Fibroblast of lung (primary cell): ENCODE results near the gene CFAP206. TPM values are rescaled to one million over a fixed set of nuclear protein-coding genes. Genes with fewer than 3 reads are reported as not detected.

ENCODE experiments used
- DNase-seq, 2 donors: peaks; one replicate each; pipeline versions ENCODE4 v3.0.0 to v3.0.0-alpha.2; 2010; ENCODE audit warnings: low read depth in 2 of 2
- H2AFZ ChIP-seq: 2 replicates; pipeline ENCODE4 v1.5.1; 2012; ENCODE audit warnings: low read length, control low read depth, inconsistent platforms
- H3K27ac ChIP-seq: 2 replicates; pipeline ENCODE4 v1.5.1; 2011; ENCODE audit warnings: low read length, control low read depth; ENCODE audit not compliant: insufficient read depth
- H3K27me3 ChIP-seq: 2 replicates; pipeline ENCODE4 v1.5.1; 2011; ENCODE audit warnings: mild to moderate bottlenecking, low read length; ENCODE audit not compliant: control insufficient read depth, insufficient read depth
- H3K36me3 ChIP-seq: 2 replicates; pipeline ENCODE4 v1.5.1; 2011; ENCODE audit warnings: low read length; ENCODE audit not compliant: control insufficient read depth, insufficient read depth
- H3K4me1 ChIP-seq: 2 replicates; pipeline ENCODE4 v1.5.1; 2011; ENCODE audit warnings: low read length; ENCODE audit not compliant: control insufficient read depth, insufficient read depth; ENCODE audit errors: extremely low read depth
- H3K4me2 ChIP-seq: 2 replicates; pipeline ENCODE4 v1.5.1; 2011; ENCODE audit warnings: low read length, control low read depth; ENCODE audit not compliant: insufficient read depth; ENCODE audit errors: extremely low read depth
- H3K4me3 ChIP-seq, 4 experiments: fragments of 200-600 bp in 1 of 4; sonication (generic) in 1 of 4; replicated peaks in 1 of 4; 2 replicates each; pipeline ENCODE4 v1.5.1; 2011 to 2016; ENCODE audit warnings: low read length in 4 of 4, low read depth in 3 of 4, mild to moderate bottlenecking in 3 of 4, control low read depth in 2 of 4, inconsistent platforms in 1 of 4, mixed read lengths in 1 of 4; ENCODE audit not compliant: insufficient read depth in 1 of 4; ENCODE audit errors: control extremely low read depth in 1 of 4
- H3K79me2 ChIP-seq: 2 replicates; pipeline ENCODE4 v1.5.1; 2012; ENCODE audit warnings: mild to moderate bottlenecking, low read length, inconsistent platforms; ENCODE audit not compliant: control insufficient read depth, insufficient read depth
- H3K9ac ChIP-seq: 2 replicates; pipeline ENCODE4 v1.5.1; 2011; ENCODE audit warnings: mild to moderate bottlenecking, low read length, control low read depth; ENCODE audit not compliant: insufficient read depth
- H3K9me3 ChIP-seq: 2 replicates; pipeline ENCODE4 v1.5.1; 2012; ENCODE audit warnings: low read depth, low read length; ENCODE audit not compliant: control insufficient read depth, insufficient read depth
- H4K20me1 ChIP-seq: 2 replicates; pipeline ENCODE4 v1.5.1; 2011; ENCODE audit warnings: low read length; ENCODE audit not compliant: control insufficient read depth, insufficient read depth; ENCODE audit errors: extremely low read depth
- CTCF ChIP-seq, 2 donors: IDR thresholded peaks in 1 of 2; conservative IDR thresholded peaks in 1 of 2; 1 replicate in 1 of 2; 2 replicates in 1 of 2; pipeline ENCODE4 v1.5.1; 2011 to 2012; ENCODE audit warnings: low read length in 2 of 2, control low read depth in 1 of 2, inconsistent platforms in 1 of 2, low read depth in 1 of 2, mild to moderate bottlenecking in 1 of 2
- EZH2 ChIP-seq: IDR thresholded peaks from 2 replicates; pipeline ENCODE4 v1.5.1; 2012; ENCODE audit warnings: low read length, control low read depth, mild to moderate bottlenecking; ENCODE audit errors: missing control alignments
- polyA plus RNA-seq, 2 donors: library from polyadenylated mRNA; depleted of rRNA in 1 of 2; stranded (reverse) in 1 of 2; unstranded in 1 of 2; fragments of >200 nt; gene quantifications; 2 replicates each; pipeline ENCODE4 v1.2.1, GENCODE V29; 2011 to 2012; ENCODE audit warnings: missing spikeins in 1 of 2
- total RNA-seq: library from RNA; depleted of rRNA; stranded (reverse); fragments of >200 nt; gene quantifications from 2 replicates; pipeline ENCODE4 v1.2.1, GENCODE V29; 2014

The CFAP206 gene
- total and polyA plus RNA-seq, 2 donors (not counting 1 experiment from before 2014, with no cell fraction given), result under 0.01 to 0.26 TPM

- Histone ChIP-seq H3K27ac (no peak overlapping the region), H2AFZ (no peak overlapping the region), H3K4me1 (no peaks in the 10 kb centered on the region), H3K27me3 (no peaks in the 10 kb centered on the region), H3K79me2 (no peaks in the 10 kb centered on the region), H3K36me3 (no peaks in the 10 kb centered on the region), H3K4me2 (no peak overlapping the region), H3K4me3 (no peak overlapping the region), H4K20me1 (no peaks in the 10 kb centered on the region), H3K9me3 (no peaks in the 10 kb centered on the region), H3K9ac (no peak overlapping the region)
- no peak for DNase-seq
- TF ChIP-seq EZH2, result no peak
- no peak for TF ChIP-seq CTCF (conservative IDR thresholded peaks at IDR 0.05 in 1 of 2, IDR thresholded peaks at IDR 0.05 in 1 of 2; ENCODE audit: low read depth in 1 of 2, low read length in 2 of 2)
These were observed 32.5 kb upstream of the CFAP206 start for GRCh38 chr6:87375315-87375714.

- H3K9me3 ChIP-seq, result no peaks in the 10 kb centered on the region
- no peak overlapping the region for H2AFZ ChIP-seq
- no peak for DNase-seq
- no peaks in the 10 kb centered on the region for H4K20me1 ChIP-seq
- H3K27me3 ChIP-seq, result no peaks in the 10 kb centered on the region
- H3K36me3 ChIP-seq, result no peaks in the 10 kb centered on the region
- H3K79me2 ChIP-seq, result no peaks in the 10 kb centered on the region
- no peak for TF ChIP-seq CTCF (conservative IDR thresholded peaks at IDR 0.05 in 1 of 2, IDR thresholded peaks at IDR 0.05 in 1 of 2; ENCODE audit: low read depth in 1 of 2, low read length in 2 of 2)
- TF ChIP-seq EZH2, result no peak
- no peak overlapping the region for H3K27ac ChIP-seq
- H3K9ac ChIP-seq, result no peak overlapping the region
- H3K4me2 ChIP-seq, result no peak overlapping the region
- H3K4me1 ChIP-seq, result no peaks in the 10 kb centered on the region
- no peak overlapping the region for H3K4me3 ChIP-seq
These were observed 31.1 kb upstream of the CFAP206 start for GRCh38 chr6:87376643-87377042.

GRCh38 chr6:87378947-87379346, 28.8 kb upstream of the CFAP206 start:
- Histone ChIP-seq H4K20me1 (no peaks in the 10 kb centered on the region), H3K27me3 (no peaks in the 10 kb centered on the region), H3K4me1 (no peaks in the 10 kb centered on the region), H3K9ac (no peak overlapping the region), H3K79me2 (no peaks in the 10 kb centered on the region), H3K9me3 (no peaks in the 10 kb centered on the region), H3K36me3 (no peaks in the 10 kb centered on the region), H3K4me2 (no peak overlapping the region), H3K27ac (no peak overlapping the region), H3K4me3 (no peak overlapping the region), H2AFZ (no peak overlapping the region)
- DNase-seq, result no peak
- TF ChIP-seq EZH2 (no peak), CTCF (conservative IDR thresholded peaks at IDR 0.05 in 1 of 2, IDR thresholded peaks at IDR 0.05 in 1 of 2; ENCODE audit: low read depth in 1 of 2, low read length in 2 of 2) (no peak)
